Stimulated activated CD8-positive, alpha-beta memory T cell treated with anti-CD3 and anti-CD28 coated beads, Interleukin-4, amount 100 ng/mL, for 4 hours (primary cell): ENCODE measurements around the gene FOS.
"Not testable (repeated sequence)": the region's sequence is repeated elsewhere in the genome, so short reads cannot be mapped to it uniquely, and the experiment has no call there.

Experiments used
- DNase-seq, 2 donors: peaks; one replicate each; pipeline ENCODE4 v3.0.0-alpha.2; 2020; ENCODE audit warnings: low read depth in 2 of 2, low spot score in 1 of 2

The FOS gene

DNA sequence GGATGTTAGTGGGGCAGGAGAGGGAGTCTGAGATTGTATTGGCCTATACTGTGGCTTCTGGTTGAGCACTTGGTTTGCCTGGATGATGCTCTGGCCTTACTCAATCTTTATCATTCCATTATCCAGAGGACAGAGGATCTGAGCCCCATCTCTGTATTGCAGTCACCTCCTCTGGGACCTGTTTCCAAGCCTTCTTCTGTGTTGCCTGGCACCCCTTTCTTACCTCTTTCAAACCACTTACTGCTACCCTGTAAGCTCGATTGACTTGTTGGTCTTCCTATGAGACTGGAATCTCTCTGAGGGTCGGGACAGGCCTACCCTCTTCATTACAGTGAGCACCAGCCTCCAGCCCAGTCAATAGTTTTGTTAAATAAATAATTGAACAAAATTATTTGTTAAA is 3.0 kb upstream of the FOS start:
- no peak for DNase-seq

DNA sequence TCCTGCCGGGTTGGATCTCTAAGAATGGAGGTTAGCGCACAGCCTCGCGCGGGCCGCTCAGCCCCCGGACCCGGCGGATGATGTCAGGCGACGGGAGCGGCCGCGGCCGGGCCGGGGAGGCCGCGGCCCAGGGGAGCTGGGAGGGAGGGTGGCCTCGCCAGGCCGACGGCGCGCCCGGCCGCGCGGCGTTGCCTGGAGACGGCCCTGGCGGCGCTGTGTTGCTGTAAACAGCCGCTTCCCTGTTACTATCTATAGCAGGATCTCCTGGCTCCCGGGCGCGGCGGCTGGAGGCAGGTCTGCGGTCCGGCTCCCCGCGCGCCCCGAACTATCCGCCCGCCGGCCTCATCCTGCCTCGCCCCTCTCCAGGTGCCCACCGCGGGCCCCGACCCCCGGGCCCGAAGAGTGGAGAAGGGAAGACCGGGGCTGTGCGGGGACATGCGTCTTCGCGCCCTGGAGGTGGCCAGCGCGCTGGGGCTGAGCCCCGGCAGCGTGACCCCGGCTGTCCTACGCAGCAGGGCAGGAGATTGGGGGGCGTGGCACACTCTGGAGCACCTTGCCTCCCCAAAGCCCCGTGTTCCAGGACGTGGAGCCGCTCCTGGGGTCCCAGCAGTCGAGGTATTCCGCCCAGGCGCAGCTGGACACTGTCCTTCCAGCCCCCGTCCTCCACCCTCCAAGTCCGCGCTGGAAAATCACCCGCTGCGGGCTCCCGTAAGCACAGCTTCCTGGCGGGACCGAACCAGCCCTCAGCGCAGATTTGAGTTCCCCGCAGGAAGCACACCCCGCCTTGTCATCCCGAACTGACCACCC is 1.4 kb upstream of the FOS start:
- DNase-seq = peak in 1 of 2 donors; percentile 49

DNA sequence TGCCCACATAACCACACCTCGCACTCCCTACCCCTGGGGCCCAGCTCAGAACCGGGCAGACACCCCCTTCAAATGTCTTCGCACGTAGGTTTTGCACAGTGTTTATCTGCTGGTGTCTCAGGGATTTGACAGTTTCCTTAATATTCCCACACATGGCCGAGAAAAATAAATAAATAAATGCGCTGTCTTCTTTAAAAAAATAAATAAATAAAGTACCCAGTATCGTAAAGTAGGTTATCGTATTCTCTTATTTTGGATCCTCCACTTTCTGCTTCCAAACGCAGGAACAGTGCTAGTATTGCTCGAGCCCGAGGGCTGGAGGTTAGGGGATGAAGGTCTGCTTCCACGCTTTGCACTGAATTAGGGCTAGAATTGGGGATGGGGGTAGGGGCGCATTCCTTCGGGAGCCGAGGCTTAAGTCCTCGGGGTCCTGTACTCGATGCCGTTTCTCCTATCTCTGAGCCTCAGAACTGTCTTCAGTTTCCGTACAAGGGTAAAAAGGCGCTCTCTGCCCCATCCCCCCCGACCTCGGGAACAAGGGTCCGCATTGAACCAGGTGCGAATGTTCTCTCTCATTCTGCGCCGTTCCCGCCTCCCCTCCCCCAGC is 710 bp upstream of the FOS start:
- DNase-seq = no peak

DNA sequence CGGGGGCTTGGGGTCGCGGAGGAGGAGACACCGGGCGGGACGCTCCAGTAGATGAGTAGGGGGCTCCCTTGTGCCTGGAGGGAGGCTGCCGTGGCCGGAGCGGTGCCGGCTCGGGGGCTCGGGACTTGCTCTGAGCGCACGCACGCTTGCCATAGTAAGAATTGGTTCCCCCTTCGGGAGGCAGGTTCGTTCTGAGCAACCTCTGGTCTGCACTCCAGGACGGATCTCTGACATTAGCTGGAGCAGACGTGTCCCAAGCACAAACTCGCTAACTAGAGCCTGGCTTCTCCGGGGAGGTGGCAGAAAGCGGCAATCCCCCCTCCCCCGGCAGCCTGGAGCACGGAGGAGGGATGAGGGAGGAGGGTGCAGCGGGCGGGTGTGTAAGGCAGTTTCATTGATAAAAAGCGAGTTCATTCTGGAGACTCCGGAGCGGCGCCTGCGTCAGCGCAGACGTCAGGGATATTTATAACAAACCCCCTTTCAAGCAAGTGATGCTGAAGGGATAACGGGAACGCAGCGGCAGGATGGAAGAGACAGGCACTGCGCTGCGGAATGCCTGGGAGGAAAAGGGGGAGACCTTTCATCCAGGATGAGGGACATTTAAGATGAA is 630 bp downstream of the FOS start:
- no peak for DNase-seq

DNA sequence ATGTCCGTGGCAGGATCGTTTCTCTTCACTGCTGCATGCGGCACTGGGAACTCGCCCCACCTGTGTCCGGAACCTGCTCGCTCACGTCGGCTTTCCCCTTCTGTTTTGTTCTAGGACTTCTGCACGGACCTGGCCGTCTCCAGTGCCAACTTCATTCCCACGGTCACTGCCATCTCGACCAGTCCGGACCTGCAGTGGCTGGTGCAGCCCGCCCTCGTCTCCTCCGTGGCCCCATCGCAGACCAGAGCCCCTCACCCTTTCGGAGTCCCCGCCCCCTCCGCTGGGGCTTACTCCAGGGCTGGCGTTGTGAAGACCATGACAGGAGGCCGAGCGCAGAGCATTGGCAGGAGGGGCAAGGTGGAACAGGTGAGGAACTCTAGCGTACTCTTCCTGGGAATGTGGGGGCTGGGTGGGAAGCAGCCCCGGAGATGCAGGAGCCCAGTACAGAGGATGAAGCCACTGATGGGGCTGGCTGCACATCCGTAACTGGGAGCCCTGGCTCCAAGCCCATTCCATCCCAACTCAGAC is 1.2 kb downstream of the FOS start:
- DNase-seq = no peak

DNA sequence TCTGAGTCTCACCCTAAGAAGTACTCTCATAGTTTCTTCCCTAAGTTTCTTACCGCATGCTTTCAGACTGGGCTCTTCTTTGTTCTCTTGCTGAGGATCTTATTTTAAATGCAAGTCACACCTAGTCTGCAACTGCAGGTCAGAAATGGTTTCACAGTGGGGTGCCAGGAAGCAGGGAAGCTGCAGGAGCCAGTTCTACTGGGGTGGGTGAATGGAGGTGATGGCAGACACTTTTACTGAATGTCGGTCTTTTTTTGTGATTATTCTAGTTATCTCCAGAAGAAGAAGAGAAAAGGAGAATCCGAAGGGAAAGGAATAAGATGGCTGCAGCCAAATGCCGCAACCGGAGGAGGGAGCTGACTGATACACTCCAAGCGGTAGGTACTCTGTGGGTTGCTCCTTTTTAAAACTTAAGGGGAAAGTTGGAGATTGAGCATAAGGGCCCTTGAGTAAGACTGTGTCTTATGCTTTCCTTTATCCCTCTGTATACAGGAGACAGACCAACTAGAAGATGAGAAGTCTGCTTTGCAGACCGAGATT is 1.7 kb downstream of the FOS start:
- no peak for DNase-seq

DNA sequence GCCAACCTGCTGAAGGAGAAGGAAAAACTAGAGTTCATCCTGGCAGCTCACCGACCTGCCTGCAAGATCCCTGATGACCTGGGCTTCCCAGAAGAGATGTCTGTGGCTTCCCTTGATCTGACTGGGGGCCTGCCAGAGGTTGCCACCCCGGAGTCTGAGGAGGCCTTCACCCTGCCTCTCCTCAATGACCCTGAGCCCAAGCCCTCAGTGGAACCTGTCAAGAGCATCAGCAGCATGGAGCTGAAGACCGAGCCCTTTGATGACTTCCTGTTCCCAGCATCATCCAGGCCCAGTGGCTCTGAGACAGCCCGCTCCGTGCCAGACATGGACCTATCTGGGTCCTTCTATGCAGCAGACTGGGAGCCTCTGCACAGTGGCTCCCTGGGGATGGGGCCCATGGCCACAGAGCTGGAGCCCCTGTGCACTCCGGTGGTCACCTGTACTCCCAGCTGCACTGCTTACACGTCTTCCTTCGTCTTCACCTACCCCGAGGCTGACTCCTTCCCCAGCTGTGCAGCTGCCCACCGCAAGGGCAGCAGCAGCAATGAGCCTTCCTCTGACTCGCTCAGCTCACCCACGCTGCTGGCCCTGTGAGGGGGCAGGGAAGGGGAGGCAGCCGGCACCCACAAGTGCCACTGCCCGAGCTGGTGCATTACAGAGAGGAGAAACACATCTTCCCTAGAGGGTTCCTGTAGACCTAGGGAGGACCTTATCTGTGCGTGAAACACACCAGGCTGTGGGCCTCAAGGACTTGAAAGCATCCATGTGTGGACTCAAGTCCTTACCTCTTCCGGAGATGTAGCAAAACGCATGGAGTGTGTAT is 2.4 kb downstream of the FOS start:
- no peak for DNase-seq

DNA sequence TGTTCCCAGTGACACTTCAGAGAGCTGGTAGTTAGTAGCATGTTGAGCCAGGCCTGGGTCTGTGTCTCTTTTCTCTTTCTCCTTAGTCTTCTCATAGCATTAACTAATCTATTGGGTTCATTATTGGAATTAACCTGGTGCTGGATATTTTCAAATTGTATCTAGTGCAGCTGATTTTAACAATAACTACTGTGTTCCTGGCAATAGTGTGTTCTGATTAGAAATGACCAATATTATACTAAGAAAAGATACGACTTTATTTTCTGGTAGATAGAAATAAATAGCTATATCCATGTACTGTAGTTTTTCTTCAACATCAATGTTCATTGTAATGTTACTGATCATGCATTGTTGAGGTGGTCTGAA is 3.0 kb downstream of the FOS start:
- no peak for DNase-seq

DNA sequence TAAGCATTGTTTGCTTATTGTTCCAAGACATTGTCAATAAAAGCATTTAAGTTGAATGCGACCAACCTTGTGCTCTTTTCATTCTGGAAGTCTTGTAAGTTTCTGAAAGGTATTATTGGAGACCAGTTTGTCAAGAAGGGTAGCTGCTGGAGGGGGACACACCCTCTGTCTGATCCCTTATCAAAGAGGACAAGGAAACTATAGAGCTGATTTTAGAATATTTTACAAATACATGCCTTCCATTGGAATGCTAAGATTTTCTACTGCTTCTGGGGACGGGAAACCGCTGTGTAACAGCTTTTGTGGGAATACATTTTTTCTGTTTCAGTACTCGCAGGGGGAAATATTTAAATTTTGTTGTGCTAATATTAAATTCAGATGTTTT is 3.5 kb downstream of the FOS start:
- no peak for DNase-seq

DNA sequence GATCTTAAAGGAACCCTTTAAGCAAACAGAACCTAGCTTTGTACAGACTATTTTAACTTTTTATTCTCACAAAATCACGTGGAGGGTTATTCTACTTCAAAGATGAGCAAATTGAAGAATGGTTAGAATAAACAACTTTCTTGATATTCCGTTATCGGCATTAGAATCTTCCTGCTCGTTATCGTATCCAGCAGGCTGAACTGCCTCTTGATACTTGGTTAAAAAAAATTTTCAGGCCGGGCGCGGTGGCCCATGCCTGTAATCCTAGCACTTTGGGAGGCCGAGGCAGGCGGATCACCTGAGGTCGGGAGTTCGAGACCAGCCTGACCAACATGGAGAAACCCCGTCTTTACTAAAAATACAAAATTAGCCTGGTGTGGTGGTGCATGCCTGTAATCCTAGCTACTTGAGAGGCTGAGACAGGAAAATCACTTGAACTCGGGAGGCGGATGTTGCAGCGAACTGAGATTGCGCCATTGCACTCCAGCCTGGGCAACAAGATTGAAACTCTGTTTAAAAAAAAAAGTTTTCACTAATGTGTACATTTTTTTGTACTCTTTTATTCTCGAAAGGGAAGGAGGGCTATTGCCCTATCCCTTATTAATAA is 4.0 kb downstream of the FOS start:
- not testable (repeated sequence) for DNase-seq

DNA sequence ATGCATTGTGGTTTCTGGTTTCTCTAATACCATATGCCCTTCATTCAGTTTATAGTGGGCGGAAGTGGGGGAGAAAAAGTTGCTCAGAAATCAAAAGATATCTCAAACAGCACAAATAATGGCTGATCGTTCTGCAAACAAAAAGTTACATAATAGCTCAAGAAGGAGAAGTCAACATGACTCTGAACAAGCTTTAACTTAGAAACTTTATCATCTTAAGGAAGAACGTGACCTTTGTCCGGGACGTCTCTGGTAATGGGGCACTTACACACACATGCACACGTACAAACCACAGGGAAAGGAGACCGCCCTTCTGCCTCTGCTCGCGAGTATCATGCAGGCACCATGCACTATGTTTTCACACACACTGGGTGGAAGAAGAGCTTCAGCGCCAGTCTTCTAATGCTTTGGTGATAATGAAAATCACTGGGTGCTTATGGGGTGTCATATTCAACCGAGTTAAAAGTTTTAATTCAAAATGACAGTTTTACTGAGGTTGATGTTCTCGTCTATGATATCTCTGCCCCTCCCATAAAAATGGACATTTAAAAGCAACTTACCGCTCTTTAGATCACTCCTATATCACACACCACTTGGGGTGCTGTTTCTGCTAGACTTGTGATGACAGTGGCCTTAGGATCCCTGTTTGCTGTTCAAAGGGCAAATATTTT is 4.7 kb downstream of the FOS start:
- no peak for DNase-seq

DNA sequence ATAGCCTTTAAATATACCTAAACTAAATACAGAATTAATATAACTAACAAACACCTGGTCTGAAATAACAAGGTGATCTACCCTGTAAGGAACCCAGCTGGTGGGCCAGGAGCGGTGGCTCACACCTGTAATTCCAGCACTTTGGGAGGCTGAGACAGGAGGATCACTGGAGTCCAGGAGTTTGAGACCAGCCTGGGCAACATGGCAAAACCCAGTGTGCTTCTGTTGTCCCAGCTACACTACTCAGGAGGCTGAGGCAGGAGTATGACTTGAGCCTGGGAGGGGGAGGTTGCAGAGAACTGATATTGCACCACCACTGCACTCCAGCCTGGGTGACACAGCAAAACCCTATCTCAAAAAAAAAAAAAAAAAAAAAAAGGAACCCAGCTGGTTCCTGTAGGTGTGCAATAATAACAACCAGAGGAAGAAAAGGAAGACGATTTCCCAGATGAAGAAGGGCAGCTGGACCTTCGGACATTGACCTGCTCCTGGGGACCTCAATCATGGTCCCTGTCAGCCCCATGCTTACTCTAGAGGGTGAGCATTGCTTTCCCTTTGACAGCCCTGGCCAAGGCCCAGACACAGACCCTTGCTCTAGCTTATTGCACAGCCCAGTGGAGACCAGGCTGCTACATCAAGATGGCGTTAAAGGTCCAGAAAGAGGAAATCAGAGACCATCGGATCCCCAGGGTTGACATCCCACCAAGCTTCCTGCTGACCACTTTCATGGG is 5.4 kb downstream of the FOS start:
- no peak for DNase-seq

DNA sequence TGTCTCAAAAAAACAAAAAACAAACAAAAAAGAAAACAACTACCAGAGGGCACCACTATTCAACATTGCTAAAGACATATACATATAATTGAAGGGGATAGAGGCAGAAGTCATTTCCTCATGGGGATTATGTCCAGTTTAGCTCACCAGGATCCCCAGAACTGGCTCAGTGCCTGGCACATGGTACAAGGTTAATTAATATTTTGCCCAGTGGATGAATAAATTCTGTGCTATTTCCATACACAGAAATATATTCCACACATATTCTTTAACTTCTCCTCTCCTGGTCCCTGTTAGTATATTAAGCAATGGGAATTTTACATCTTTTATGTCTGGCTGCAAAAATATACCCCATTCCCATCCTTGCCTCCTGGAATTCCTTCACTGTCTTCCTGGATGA is 6.7 kb downstream of the FOS start:
- no peak for DNase-seq

DNA sequence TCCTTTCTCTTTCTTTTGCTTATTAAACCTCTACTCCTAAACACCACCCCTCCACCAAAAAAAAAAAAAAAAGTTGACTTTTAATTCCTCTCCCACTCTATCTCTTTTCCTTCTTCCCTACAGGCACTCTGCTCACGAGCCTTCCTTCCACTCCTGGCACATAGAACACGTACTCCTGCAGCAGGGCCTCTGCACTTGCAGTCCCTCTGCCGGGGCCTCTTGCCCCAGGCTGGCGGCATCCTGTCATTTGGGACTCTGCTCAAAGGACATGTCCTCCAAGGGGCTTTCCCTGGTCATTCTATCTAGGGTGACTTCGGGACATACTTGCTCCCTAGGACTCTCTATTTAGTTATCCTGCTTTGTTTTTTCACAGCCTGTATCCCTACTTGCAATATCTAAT is 7.7 kb downstream of the FOS start:
- DNase-seq = no peak

DNA sequence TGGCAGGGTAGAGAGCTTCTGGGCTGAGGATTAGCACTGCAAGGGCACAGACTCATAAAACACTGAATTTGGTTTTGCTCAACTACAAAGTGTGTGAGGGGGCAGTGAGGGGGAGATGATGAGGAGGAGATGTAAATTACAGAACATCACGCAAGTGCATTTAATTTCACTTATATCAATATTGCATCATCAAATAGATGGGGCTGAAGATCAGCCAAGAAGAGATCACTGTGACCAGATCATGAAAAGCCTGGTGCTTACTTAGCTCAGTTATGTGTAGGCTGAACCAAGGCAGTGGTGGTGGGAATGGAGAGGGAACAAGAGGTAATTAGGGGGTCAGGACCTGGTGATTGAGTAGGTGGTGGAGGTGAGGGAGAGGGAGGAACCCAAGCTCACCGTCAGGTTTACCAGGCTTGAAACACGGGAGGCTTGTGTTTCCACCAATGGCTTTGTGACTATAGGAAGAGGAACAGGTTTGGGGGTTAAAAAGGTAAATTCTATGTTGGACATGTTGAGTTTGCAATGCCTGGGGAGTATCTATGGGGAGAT is 11.3 kb downstream of the FOS start:
- no peak for DNase-seq

DNA sequence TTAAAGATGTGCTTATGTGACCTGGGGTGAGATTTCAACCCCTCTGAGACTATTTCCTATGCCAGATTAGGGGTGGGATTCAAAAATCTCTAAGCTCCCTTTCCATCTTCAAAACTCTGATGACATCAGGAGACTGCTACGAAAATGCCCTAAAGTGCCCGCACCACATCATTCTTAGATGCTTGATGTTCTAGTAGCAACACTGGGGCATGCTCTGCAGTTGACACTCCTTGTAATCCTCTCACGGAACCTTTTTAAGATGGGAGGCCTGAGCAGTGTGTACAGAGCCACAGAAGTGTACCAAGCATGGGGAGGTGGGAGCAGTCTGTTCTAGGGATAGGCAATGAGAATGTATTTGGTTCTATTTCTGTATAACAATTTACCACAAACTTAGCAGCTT is 12.2 kb downstream of the FOS start:
- no peak for DNase-seq

DNA sequence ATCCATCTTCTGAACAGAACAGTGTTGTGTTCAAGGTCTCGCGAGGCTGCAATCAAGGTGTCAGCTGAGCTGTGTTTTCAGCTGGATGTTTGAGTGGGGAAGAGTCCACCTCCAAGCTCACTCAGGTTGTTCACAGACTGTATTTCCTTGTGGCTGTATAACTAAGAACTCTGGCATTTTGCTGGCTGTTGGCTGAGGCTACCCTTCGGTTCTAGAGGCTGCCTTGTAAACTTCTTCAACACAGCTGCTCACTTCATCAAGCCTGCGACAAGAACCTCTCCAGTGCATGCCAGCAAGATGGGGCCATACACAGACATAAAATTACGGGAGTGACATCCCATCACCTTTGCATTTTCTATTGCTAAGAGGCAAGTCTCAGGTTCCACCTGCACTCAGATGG is 12.7 kb downstream of the FOS start:
- no peak for DNase-seq

DNA sequence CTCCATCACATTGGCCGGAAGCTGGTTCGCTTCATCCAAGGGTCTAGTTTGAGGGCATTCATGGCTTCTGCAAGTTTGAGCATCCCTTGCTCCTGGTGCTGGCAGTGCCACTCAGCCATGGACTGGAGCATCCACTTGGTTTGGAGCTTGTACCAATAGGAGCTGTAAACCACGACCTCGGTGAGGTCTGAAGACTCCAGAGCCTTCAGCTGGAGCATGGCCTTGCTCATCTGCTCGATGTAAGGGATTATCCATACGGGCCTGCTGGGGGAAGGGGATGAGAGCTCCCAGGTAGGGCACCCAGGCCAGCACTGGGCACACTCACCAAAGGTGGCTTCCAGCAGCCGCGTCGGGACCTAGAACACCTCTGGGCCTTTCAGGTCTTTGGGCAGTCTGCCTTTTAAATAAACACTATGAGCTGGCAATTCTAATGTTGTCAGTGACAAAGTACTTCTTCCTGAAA is 13.5 kb downstream of the FOS start:
- DNase-seq = no peak

DNA sequence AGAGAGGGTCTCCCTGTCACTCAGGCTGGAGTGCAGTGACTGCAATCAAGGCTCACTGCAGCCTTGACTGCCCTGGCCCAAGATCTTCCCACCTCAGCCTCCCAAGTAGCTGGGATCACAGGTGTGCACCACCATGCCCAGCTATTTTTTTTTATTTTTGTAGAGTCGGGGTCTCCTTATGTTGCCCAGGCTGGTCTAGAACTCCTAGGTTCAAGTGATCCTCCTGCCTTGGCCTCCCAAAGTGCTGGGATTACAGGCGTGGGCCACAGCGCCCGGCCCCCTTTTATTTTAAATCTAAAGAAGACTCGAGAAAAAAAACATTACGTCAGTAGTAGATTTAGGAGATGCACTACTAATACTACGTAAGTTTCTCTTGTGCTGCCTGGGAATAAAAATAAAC is 14.3 kb downstream of the FOS start:
- DNase-seq = no peak
